Fibroblast of lung (primary cell): Measurements from ENCODE around the gene SLC25A1.

ENCODE experiments used
- CTCF ChIP-seq, 2 donors: IDR thresholded peaks in 1 of 2; conservative IDR thresholded peaks in 1 of 2; 1 replicate in 1 of 2; 2 replicates in 1 of 2; pipeline ENCODE4 v1.5.1; 2011 to 2012; ENCODE audit warnings: low read length in 2 of 2, control low read depth in 1 of 2, inconsistent platforms in 1 of 2, low read depth in 1 of 2, mild to moderate bottlenecking in 1 of 2
- EZH2 ChIP-seq: IDR thresholded peaks from 2 replicates; pipeline ENCODE4 v1.5.1; 2012; ENCODE audit warnings: low read length, control low read depth, mild to moderate bottlenecking; ENCODE audit errors: missing control alignments

GRCh38 chr22:19132153-19132552 is 46.4 kb downstream of the SLC25A1 start:
- no peak for TF ChIP-seq CTCF (conservative IDR thresholded peaks at IDR 0.05 in 1 of 2, IDR thresholded peaks at IDR 0.05 in 1 of 2; ENCODE audit: low read depth in 1 of 2, low read length in 2 of 2)
- no peak for TF ChIP-seq EZH2
